ENCODE measurements around the gene AGRP.

DNA sequence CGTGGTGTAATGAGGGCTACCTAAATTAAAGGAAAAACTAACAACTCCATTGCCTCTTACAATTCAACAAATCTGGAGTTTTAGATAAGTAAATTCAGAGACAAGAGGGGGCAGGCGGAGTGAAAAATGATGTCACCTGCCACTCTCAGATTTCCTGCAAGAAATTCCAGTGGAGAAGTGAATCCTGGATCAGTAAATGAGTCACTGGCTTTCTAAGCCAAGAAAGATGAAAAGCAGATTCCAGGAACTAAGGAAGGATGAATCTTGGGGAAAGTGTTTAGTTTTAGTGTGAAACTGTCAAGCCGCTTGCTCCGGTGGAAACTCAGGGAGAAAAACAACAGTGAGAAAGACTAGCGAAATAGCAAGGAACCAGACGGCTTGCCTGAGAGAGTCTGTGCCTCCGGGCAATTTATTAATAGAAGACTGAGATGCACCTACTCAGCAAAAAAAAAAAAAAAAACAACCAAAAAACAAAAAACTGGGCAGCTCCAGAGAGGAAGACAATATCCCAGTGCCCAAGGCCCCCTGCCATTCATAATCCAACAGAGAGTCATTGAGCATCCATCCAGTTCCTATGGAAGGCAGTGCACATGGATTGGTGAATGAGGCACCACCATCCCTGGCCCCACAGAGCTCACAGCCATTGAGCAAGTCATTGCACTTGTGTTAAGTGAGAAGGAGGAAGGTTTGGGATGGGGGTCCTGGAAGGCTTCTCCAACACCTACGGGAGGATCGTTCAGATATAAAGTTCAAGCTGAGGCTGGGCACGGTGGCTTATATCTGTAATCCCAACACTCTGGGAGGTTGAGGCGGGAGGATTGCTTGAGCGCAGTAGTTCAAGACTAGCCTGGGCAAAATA is 33.2 kb upstream of the AGRP start:
- TF ChIP-seq POLR2A (IDR thresholded peaks at IDR 0.05; ENCODE audit: low read depth, low read length) (no peak), POLR2AphosphoS5 (IDR thresholded peaks at IDR 0.05; ENCODE audit: low read depth, low read length) (no peak)
